Liver (tissue), 3 donors: ENCODE data around the gene NUDT16L1.

Source experiments
- EGR1 ChIP-seq, 2 donors: IDR thresholded peaks; 2 replicates each; pipeline ENCODE4 v1.6.1; 2016 to 2018; ENCODE audit warnings: antibody characterized with exemption in 2 of 2, low read depth in 2 of 2
- GABPA ChIP-seq, 2 donors: IDR thresholded peaks in 1 of 2; conservative IDR thresholded peaks in 1 of 2; 2 replicates each; pipeline ENCODE4 v1.6.1; 2016; ENCODE audit warnings: antibody characterized with exemption in 2 of 2, mild to moderate bottlenecking in 1 of 2, moderate library complexity in 1 of 2
- HNF4G ChIP-seq: IDR thresholded peaks from 2 replicates; pipeline ENCODE4 v1.6.1; 2016; ENCODE audit warnings: antibody characterized with exemption
- JUND ChIP-seq, 2 donors: IDR thresholded peaks; 2 replicates each; pipeline ENCODE4 v1.6.1; 2016; ENCODE audit warnings: antibody characterized with exemption in 2 of 2
- RAD21 ChIP-seq, 2 donors: IDR thresholded peaks; 2 replicates each; pipeline ENCODE4 v1.6.1; 2016; ENCODE audit warnings: antibody characterized with exemption in 2 of 2, mild to moderate bottlenecking in 2 of 2
- RXRA ChIP-seq, 2 donors: IDR thresholded peaks; 2 replicates each; pipeline ENCODE4 v1.6.1; 2017 to 2018; ENCODE audit warnings: antibody characterized with exemption in 2 of 2, mild to moderate bottlenecking in 1 of 2
- SP1 ChIP-seq: IDR thresholded peaks from 2 replicates; pipeline ENCODE4 v1.6.1; 2018; ENCODE audit warnings: antibody characterized with exemption, mild to moderate bottlenecking
- TAF1 ChIP-seq: conservative IDR thresholded peaks from 2 replicates; pipeline ENCODE4 v1.6.1; 2016; ENCODE audit warnings: antibody characterized with exemption, mild to moderate bottlenecking
- YY1 ChIP-seq: IDR thresholded peaks from 2 replicates; pipeline ENCODE4 v1.6.1; 2016; ENCODE audit warnings: antibody characterized with exemption, mild to moderate bottlenecking
- TF ChIP-seq, protein P1 (sequence below): fragments of 150-350 bp; IDR thresholded peaks from 2 replicates; pipeline ENCODE4 v1.5.1; 2017; ENCODE audit warnings: improper control_type of control experiment, low read depth, low read length; ENCODE audit not compliant: missing input control
- TF ChIP-seq, protein P2 (sequence below): IDR thresholded peaks from 2 replicates; pipeline ENCODE4 v1.6.1; 2016; ENCODE audit warnings: antibody characterized with exemption, mild to moderate bottlenecking
- TF ChIP-seq, protein P3 (sequence below): IDR thresholded peaks from 2 replicates; pipeline ENCODE4 v1.6.1; 2016; ENCODE audit warnings: antibody characterized with exemption
- TF ChIP-seq, protein P4 (sequence below): IDR thresholded peaks from 2 replicates; pipeline ENCODE4 v1.6.1; 2016; ENCODE audit warnings: antibody characterized with exemption
- donor health status: healthy.
- donor health status: healthy.

DNA sequence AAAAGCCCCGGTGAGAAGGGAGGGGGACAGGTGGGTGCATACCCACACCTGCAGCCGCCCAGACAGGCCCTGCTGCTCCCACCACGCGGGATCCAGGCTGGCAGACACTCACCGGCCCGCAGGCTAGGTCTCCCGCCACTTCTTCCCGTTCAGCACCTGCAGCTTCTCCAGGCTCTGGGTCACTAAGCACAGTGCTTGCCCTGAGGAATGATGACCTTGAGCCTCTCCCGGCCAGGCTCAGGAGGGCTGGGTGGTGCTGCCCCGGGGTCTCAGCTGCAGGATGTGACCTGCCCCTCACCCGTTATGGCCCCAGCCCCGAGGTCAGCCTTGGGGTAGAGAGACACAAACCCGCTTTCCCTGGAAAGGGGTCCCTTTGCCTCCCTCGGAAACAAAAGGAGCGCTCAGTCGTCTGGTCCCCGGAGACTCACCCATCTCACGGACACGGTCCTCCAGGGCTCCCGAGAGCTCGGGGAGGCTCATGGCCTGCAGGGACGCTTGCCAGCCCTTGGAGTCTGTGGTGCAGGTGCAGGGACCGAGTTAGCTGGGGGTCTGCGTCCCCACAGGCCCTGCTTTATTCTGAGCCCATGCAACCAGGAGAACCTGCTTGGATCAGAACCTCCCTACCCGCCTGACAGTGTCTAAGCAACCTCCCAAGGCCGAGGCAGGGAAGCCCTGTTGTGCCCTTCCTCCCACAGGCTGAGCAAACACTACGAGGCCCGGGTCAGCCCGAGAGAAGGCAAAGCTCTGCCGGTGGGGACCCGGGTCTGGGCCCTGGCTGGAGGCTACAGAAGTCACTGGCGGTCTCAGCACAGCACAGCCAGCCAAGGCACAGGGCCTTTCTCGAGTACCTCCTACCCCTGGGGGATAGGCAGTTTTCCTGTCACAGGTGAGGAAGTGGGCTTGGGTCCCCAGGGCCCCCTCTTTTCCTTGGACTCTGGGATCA, 3.8 kb downstream of the NUDT16L1 start:
- no peak for TF ChIP-seq RAD21 (IDR thresholded peaks at IDR 0.05)
- no peak for TF ChIP-seq TAF1
- TF ChIP-seq, protein P1, sequence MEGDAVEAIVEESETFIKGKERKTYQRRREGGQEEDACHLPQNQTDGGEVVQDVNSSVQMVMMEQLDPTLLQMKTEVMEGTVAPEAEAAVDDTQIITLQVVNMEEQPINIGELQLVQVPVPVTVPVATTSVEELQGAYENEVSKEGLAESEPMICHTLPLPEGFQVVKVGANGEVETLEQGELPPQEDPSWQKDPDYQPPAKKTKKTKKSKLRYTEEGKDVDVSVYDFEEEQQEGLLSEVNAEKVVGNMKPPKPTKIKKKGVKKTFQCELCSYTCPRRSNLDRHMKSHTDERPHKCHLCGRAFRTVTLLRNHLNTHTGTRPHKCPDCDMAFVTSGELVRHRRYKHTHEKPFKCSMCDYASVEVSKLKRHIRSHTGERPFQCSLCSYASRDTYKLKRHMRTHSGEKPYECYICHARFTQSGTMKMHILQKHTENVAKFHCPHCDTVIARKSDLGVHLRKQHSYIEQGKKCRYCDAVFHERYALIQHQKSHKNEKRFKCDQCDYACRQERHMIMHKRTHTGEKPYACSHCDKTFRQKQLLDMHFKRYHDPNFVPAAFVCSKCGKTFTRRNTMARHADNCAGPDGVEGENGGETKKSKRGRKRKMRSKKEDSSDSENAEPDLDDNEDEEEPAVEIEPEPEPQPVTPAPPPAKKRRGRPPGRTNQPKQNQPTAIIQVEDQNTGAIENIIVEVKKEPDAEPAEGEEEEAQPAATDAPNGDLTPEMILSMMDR = no peak
- TF ChIP-seq, protein P2, sequence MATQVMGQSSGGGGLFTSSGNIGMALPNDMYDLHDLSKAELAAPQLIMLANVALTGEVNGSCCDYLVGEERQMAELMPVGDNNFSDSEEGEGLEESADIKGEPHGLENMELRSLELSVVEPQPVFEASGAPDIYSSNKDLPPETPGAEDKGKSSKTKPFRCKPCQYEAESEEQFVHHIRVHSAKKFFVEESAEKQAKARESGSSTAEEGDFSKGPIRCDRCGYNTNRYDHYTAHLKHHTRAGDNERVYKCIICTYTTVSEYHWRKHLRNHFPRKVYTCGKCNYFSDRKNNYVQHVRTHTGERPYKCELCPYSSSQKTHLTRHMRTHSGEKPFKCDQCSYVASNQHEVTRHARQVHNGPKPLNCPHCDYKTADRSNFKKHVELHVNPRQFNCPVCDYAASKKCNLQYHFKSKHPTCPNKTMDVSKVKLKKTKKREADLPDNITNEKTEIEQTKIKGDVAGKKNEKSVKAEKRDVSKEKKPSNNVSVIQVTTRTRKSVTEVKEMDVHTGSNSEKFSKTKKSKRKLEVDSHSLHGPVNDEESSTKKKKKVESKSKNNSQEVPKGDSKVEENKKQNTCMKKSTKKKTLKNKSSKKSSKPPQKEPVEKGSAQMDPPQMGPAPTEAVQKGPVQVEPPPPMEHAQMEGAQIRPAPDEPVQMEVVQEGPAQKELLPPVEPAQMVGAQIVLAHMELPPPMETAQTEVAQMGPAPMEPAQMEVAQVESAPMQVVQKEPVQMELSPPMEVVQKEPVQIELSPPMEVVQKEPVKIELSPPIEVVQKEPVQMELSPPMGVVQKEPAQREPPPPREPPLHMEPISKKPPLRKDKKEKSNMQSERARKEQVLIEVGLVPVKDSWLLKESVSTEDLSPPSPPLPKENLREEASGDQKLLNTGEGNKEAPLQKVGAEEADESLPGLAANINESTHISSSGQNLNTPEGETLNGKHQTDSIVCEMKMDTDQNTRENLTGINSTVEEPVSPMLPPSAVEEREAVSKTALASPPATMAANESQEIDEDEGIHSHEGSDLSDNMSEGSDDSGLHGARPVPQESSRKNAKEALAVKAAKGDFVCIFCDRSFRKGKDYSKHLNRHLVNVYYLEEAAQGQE = no peak
- TF ChIP-seq, protein P3, sequence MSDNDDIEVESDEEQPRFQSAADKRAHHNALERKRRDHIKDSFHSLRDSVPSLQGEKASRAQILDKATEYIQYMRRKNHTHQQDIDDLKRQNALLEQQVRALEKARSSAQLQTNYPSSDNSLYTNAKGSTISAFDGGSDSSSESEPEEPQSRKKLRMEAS = no peak
- no peak for TF ChIP-seq GABPA (IDR thresholded peaks at IDR 0.05 in 1 of 2, conservative IDR thresholded peaks at IDR 0.05 in 1 of 2)
- TF ChIP-seq YY1 = no peak
- TF ChIP-seq SP1 = no peak
- TF ChIP-seq JUND (IDR thresholded peaks at IDR 0.05) = no peak
- TF ChIP-seq HNF4G = no peak
- TF ChIP-seq, protein P4, sequence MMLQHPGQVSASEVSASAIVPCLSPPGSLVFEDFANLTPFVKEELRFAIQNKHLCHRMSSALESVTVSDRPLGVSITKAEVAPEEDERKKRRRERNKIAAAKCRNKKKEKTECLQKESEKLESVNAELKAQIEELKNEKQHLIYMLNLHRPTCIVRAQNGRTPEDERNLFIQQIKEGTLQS = no peak
- TF ChIP-seq EGR1 (IDR thresholded peaks at IDR 0.05; ENCODE audit: low read depth in 2 of 2) = no peak
- no peak for TF ChIP-seq RXRA (IDR thresholded peaks at IDR 0.05)
